IPS DF 6.9 (cell line): Measurements from ENCODE around the gene CAPZB.

ENCODE experiments used
- DNase-seq: peaks from one replicate; pipeline ENCODE4 v3.0.0-alpha.2; 2013; ENCODE audit warnings: low read depth, low spot score
- H3K27ac ChIP-seq: one replicate; pipeline ENCODE4 v1.5.1; 2013; ENCODE audit warnings: low read length, control low read depth
- H3K27me3 ChIP-seq: 2 replicates; pipeline ENCODE4 v1.6.1; 2013; ENCODE audit warnings: mild to moderate bottlenecking, low read length; ENCODE audit not compliant: control insufficient read depth, insufficient read depth
- H3K36me3 ChIP-seq: 2 replicates; pipeline ENCODE4 v1.6.1; 2013; ENCODE audit warnings: low read length; ENCODE audit not compliant: control insufficient read depth, insufficient read depth
- H3K4me1 ChIP-seq: 2 replicates; pipeline ENCODE4 v1.6.1; 2013; ENCODE audit warnings: low read length; ENCODE audit not compliant: control insufficient read depth, insufficient read depth
- H3K4me3 ChIP-seq: 2 replicates; pipeline ENCODE4 v1.5.1; 2013; ENCODE audit warnings: mild to moderate bottlenecking, low read length
- H3K9me3 ChIP-seq: 2 replicates; pipeline ENCODE4 v1.6.1; 2013; ENCODE audit warnings: low read length, inconsistent platforms; ENCODE audit not compliant: control insufficient read depth, insufficient read depth
- WGBS: extraction: QIAGEN DNeasy Blood & Tissue Kit; methylation state at CpG from one replicate; pipeline ENCODE4 v1.1.7; 2013; ENCODE audit warnings: mixed read lengths, missing lambda C conversion rate; ENCODE audit not compliant: insufficient read length, insufficient coverage; 5-methylcytosine and 5-hydroxymethylcytosine counted together

The CAPZB gene

GRCh38 chr1:19460535-19461219 lies 24.7 kb downstream of the CAPZB start:
- no peaks in the 10 kb centered on the region for H3K27me3 ChIP-seq
- no peak overlapping the region for H3K4me3 ChIP-seq
- H3K36me3 ChIP-seq: no peaks in the 10 kb centered on the region
- peaks cover 15% of the 10 kb centered on the region for H3K4me1 ChIP-seq
- no peak for DNase-seq
- WGBS: no CpG with 5 or more reads among the region's 12 CpGs
- H3K27ac ChIP-seq: no peak overlapping the region
- H3K9me3 ChIP-seq: no peaks in the 10 kb centered on the region

GRCh38 chr1:19458815-19459417 lies 26.4 kb downstream of the CAPZB start:
- Histone ChIP-seq H3K27ac (no peak overlapping the region), H3K4me1 (peaks cover 21% of the 10 kb centered on the region), H3K27me3 (no peaks in the 10 kb centered on the region), H3K36me3 (no peaks in the 10 kb centered on the region), H3K4me3 (no peak overlapping the region), H3K9me3 (no peaks in the 10 kb centered on the region)
- no CpG with 5 or more reads among the region's 6 CpGs for WGBS
- DNase-seq: no peak

GRCh38 chr1:19457607-19458006 lies 27.7 kb downstream of the CAPZB start:
- Histone ChIP-seq H3K9me3 (no peaks in the 10 kb centered on the region), H3K27me3 (no peaks in the 10 kb centered on the region), H3K4me1 (peaks cover 18% of the 10 kb centered on the region), H3K27ac (no peak overlapping the region), H3K36me3 (no peaks in the 10 kb centered on the region), H3K4me3 (no peak overlapping the region)
- WGBS: no CpG with 5 or more reads among the region's 8 CpGs
- no peak for DNase-seq

- Histone ChIP-seq H3K4me1 (peaks cover 19% of the 10 kb centered on the region), H3K27ac (no peak overlapping the region), H3K9me3 (no peaks in the 10 kb centered on the region), H3K4me3 (no peak overlapping the region), H3K36me3 (no peaks in the 10 kb centered on the region), H3K27me3 (no peaks in the 10 kb centered on the region)
- WGBS: no CpG with 5 or more reads among the region's 9 CpGs
- no peak for DNase-seq
These were observed 28.3 kb downstream of the CAPZB start for GRCh38 chr1:19456968-19457441.

- no peak for DNase-seq
- no peaks in the 10 kb centered on the region for H3K36me3 ChIP-seq
- no peaks in the 10 kb centered on the region for H3K27me3 ChIP-seq
- whole genome bisulfite sequencing: no CpG with 5 or more reads among the region's 8 CpGs
- H3K27ac ChIP-seq: no peak overlapping the region
- H3K9me3 ChIP-seq: no peaks in the 10 kb centered on the region
- peaks cover 13% of the 10 kb centered on the region for H3K4me1 ChIP-seq
- H3K4me3 ChIP-seq: no peak overlapping the region
These were observed 30.0 kb downstream of the CAPZB start for GRCh38 chr1:19455353-19455752.

- no peak overlapping the region for H3K4me3 ChIP-seq
- no peaks in the 10 kb centered on the region for H3K27me3 ChIP-seq
- WGBS: no CpG with 5 or more reads among the region's 11 CpGs
- peaks cover 13% of the 10 kb centered on the region for H3K4me1 ChIP-seq
- no peaks in the 10 kb centered on the region for H3K36me3 ChIP-seq
- H3K9me3 ChIP-seq: no peaks in the 10 kb centered on the region
- DNase-seq: no peak
- H3K27ac ChIP-seq: no peak overlapping the region
These were observed 30.8 kb downstream of the CAPZB start for GRCh38 chr1:19454265-19455146.

GRCh38 chr1:19453741-19454201 lies 31.6 kb downstream of the CAPZB start:
- DNase-seq: no peak
- Histone ChIP-seq H3K9me3 (no peaks in the 10 kb centered on the region), H3K36me3 (no peaks in the 10 kb centered on the region), H3K27ac (no peak overlapping the region), H3K4me3 (no peak overlapping the region), H3K4me1 (peaks cover 15% of the 10 kb centered on the region), H3K27me3 (no peaks in the 10 kb centered on the region)
- no CpG with 5 or more reads among the region's 3 CpGs for WGBS

GRCh38 chr1:19452221-19452663 lies 33.1 kb downstream of the CAPZB start:
- DNase-seq: no peak
- WGBS: no CpG with 5 or more reads among the region's 12 CpGs
- H3K27ac ChIP-seq: no peak overlapping the region
- no peaks in the 10 kb centered on the region for H3K27me3 ChIP-seq
- no peaks in the 10 kb centered on the region for H3K36me3 ChIP-seq
- H3K9me3 ChIP-seq: no peaks in the 10 kb centered on the region
- peaks cover 18% of the 10 kb centered on the region for H3K4me1 ChIP-seq
- no peak overlapping the region for H3K4me3 ChIP-seq

GRCh38 chr1:19450811-19451515 lies 34.4 kb downstream of the CAPZB start:
- no CpG with 5 or more reads among the region's 6 CpGs for WGBS
- H3K4me1 ChIP-seq: peaks cover 17% of the 10 kb centered on the region
- H3K4me3 ChIP-seq: no peak overlapping the region
- no peaks in the 10 kb centered on the region for H3K9me3 ChIP-seq
- no peaks in the 10 kb centered on the region for H3K27me3 ChIP-seq
- H3K27ac ChIP-seq: no peak overlapping the region
- H3K36me3 ChIP-seq: no peaks in the 10 kb centered on the region
- DNase-seq: no peak
